ENCODE measurements around the gene ABI1. TPM values are rescaled to one million over a fixed set of nuclear protein-coding genes. Genes with fewer than 3 reads are reported as not detected.
"Not testable (repeated sequence)": the region's sequence is repeated elsewhere in the genome, so short reads cannot be mapped to it uniquely, and the experiment has no call there.

ABI1 gene
- 10 to 100 TPM; 50.5 to 75.7 (median 56.6) TPM for total RNA-seq

GRCh38 chr10:26860443-26861204 is at the start of gene ABI1:
TSS of gene ABI1 (minus strand) at chr10:26860958. CDS start at chr10:26860863, 95 bp downstream.
- Histone ChIP-seq H3K9me3 (no peaks in the 10 kb centered on the region), H3K27ac (peak within 1 kb of the TSS; percentile 99 to 100), H3K4me1 (no peaks in the 10 kb centered on the region), H3K4me3 (peak within 1 kb of the TSS; percentile 78 to 99 (median 95)), H3K27me3 (no peaks in the 10 kb centered on the region), H3K36me3 (no peaks in the 10 kb centered on the region)
- DNase-seq (ENCODE audit: low spot score in 2 of 2), result peak; percentile 98
- TF ChIP-seq POLR2A (IDR thresholded peaks at IDR 0.05) (peak; percentile 96), POLR2AphosphoS5 (IDR thresholded peaks at IDR 0.05) (peak; percentile 83 to 98 (median 91)), CTCF (IDR thresholded peaks at IDR 0.05) (no peak)
- intact Hi-C loops (cut with DNase I; ENCODE audit: low total_unique reads), result loop anchor here (10.0 kb wide), 1 partner anchor 496 kb away; no protein-coding TSS in a partner anchor

- no peak for DNase-seq (ENCODE audit: low spot score in 2 of 2)
- Histone ChIP-seq H3K9me3 (no peaks in the 10 kb centered on the region), H3K27ac (no peak overlapping the region), H3K27me3 (no peaks in the 10 kb centered on the region), H3K4me3 (no peak overlapping the region), H3K4me1 (no peaks in the 10 kb centered on the region), H3K36me3 (no peaks in the 10 kb centered on the region)
- intact Hi-C loops (cut with DNase I; ENCODE audit: low total_unique reads), result no loop called here
- no peak for TF ChIP-seq POLR2A (IDR thresholded peaks at IDR 0.05)
- TF ChIP-seq POLR2AphosphoS5 (IDR thresholded peaks at IDR 0.05), result no peak
- no peak for TF ChIP-seq CTCF (IDR thresholded peaks at IDR 0.05)
Observed at GRCh38 chr10:26909753-26910152, 49.0 kb upstream of the ABI1 start.

GRCh38 chr10:26905253-26905781 is 44.6 kb upstream of the ABI1 start:
- H3K4me3 ChIP-seq; H3K36me3 ChIP-seq; H3K27me3 ChIP-seq; DNase-seq (ENCODE audit: low spot score in 2 of 2); H3K4me1 ChIP-seq; H3K9me3 ChIP-seq; intact Hi-C loops (cut with DNase I; ENCODE audit: low total_unique reads); H3K27ac ChIP-seq: not testable (repeated sequence)

GRCh38 chr10:26903431-26904217 is 42.9 kb upstream of the ABI1 start:
- no peaks in the 10 kb centered on the region for H3K27me3 ChIP-seq
- no peak for DNase-seq (ENCODE audit: low spot score in 2 of 2)
- intact Hi-C loops (cut with DNase I; ENCODE audit: low total_unique reads), result no loop called here
- H3K4me3 ChIP-seq, result no peak overlapping the region
- no peaks in the 10 kb centered on the region for H3K4me1 ChIP-seq
- no peaks in the 10 kb centered on the region for H3K9me3 ChIP-seq
- TF ChIP-seq CTCF (IDR thresholded peaks at IDR 0.05), result no peak
- no peak overlapping the region for H3K27ac ChIP-seq
- no peaks in the 10 kb centered on the region for H3K36me3 ChIP-seq

GRCh38 chr10:26892306-26892923 is 31.7 kb upstream of the ABI1 start:
- H3K27ac ChIP-seq; H3K4me1 ChIP-seq; DNase-seq (ENCODE audit: low spot score in 2 of 2); H3K9me3 ChIP-seq; H3K27me3 ChIP-seq; H3K4me3 ChIP-seq; H3K36me3 ChIP-seq; intact Hi-C loops (cut with DNase I; ENCODE audit: low total_unique reads): not testable (repeated sequence)
